Endothelial cell (in vitro differentiated cells): ENCODE data around the gene FOXA3. TPM values are rescaled to one million over a fixed set of nuclear protein-coding genes. Genes with fewer than 3 reads are reported as not detected.
A peak's percentile ranks its signal among the peaks of the same experiment; 100 is the strongest.

Source experiments
- DNase-seq: peaks from one replicate; pipeline ENCODE4 v3.0.0; 2021; ENCODE audit warnings: low spot score
- H3K27ac Mint-ChIP-seq: one replicate; pipeline ENCODE4 v1.8.0; 2021; ENCODE audit warnings: mixed read lengths, inconsistent platforms; ENCODE audit not compliant: unreplicated experiment
- H3K27me3 Mint-ChIP-seq: one replicate; pipeline ENCODE4 v1.8.0; 2021; ENCODE audit warnings: mild to moderate bottlenecking, moderate library complexity, mixed read lengths, inconsistent platforms; ENCODE audit not compliant: unreplicated experiment
- H3K36me3 Mint-ChIP-seq: one replicate; pipeline ENCODE4 v1.8.0; 2021; ENCODE audit warnings: mild to moderate bottlenecking, low read depth, mixed read lengths, inconsistent platforms; ENCODE audit not compliant: unreplicated experiment
- H3K4me1 Mint-ChIP-seq: one replicate; pipeline ENCODE4 v1.8.0; 2021; ENCODE audit warnings: mild to moderate bottlenecking, mixed read lengths, inconsistent platforms; ENCODE audit not compliant: unreplicated experiment
- H3K4me3 Mint-ChIP-seq: one replicate; pipeline ENCODE4 v1.8.0; 2021; ENCODE audit warnings: mild to moderate bottlenecking, mixed read lengths, inconsistent platforms; ENCODE audit not compliant: unreplicated experiment
- H3K9me3 Mint-ChIP-seq: one replicate; pipeline ENCODE4 v1.8.0; 2021; ENCODE audit warnings: mixed read lengths, inconsistent platforms; ENCODE audit not compliant: unreplicated experiment
- CTCF ChIP-seq: fragments of 200-600 bp; sonication (generic); IDR thresholded peaks from one replicate; pipeline ENCODE4 v1.5.0; 2021; ENCODE audit warnings: antibody characterized with exemption; ENCODE audit not compliant: unreplicated experiment
- total RNA-seq: library from RNA; stranded (reverse); fragmentation: NEBNext Ultra II Directional; extraction: Animal tissue kit (Norgen Biotek cat#: 25700); gene quantifications from one replicate; pipeline ENCODE4 v1.2.1, GENCODE V29; 2021; ENCODE audit not compliant: unreplicated experiment

The FOXA3 gene
- total RNA-seq, 1 donor from 2014 or later: 1.1 TPM

GRCh38 chr19:45862564-45863334 is 1.4 kb upstream of the FOXA3 start, which contains the start of gene SYMPK:
Gene SYMPK, minus strand, starts transcription at chr19:45863147. Its CDS starts 8,652 bp downstream, at chr19:45854495.
- H3K4me3 Mint-ChIP-seq: peak within 1 kb of the TSS; percentile 97
- H3K4me1 Mint-ChIP-seq: peaks cover 18% of the 10 kb centered on the region
- H3K27me3 Mint-ChIP-seq: peaks cover 14% of the 10 kb centered on the region
- peak within 1 kb of the TSS; percentile 89 for H3K27ac Mint-ChIP-seq
- DNase-seq: peak; percentile 99
- no peak for TF ChIP-seq CTCF
- no peaks in the 10 kb centered on the region for H3K9me3 Mint-ChIP-seq
- peaks cover 16% of the 10 kb centered on the region for H3K36me3 Mint-ChIP-seq

GRCh38 chr19:45863335-45863839 is 739 bp upstream of the FOXA3 start:
- H3K36me3 Mint-ChIP-seq: peaks cover 10% of the 10 kb centered on the region
- peak overlapping the region; percentile 89 for H3K27ac Mint-ChIP-seq
- H3K27me3 Mint-ChIP-seq: peaks cover 14% of the 10 kb centered on the region
- H3K9me3 Mint-ChIP-seq: no peaks in the 10 kb centered on the region
- H3K4me3 Mint-ChIP-seq: peak overlapping the region; percentile 97
- no peak for TF ChIP-seq CTCF
- no peak for DNase-seq
- H3K4me1 Mint-ChIP-seq: peaks cover 18% of the 10 kb centered on the region

- Mint-ChIP-seq H3K4me1 (peaks cover 18% of the 10 kb centered on the region), H3K27ac (no peak overlapping the region), H3K27me3 (peaks cover 14% of the 10 kb centered on the region), H3K9me3 (no peaks in the 10 kb centered on the region), H3K36me3 (peaks cover 6% of the 10 kb centered on the region), H3K4me3 (peak overlapping the region; percentile 90)
- no peak for TF ChIP-seq CTCF
- no peak for DNase-seq
Observed at GRCh38 chr19:45864629-45865082, 530 bp downstream of the FOXA3 start.

GRCh38 chr19:45865269-45865948 is 1.3 kb downstream of the FOXA3 start:
- Mint-ChIP-seq H3K27me3 (peaks cover 14% of the 10 kb centered on the region), H3K4me1 (peaks cover 18% of the 10 kb centered on the region), H3K36me3 (peaks cover 6% of the 10 kb centered on the region), H3K9me3 (no peaks in the 10 kb centered on the region), H3K4me3 (peak overlapping the region; percentile 47), H3K27ac (peak overlapping the region; percentile 72)
- no peak for TF ChIP-seq CTCF
- DNase-seq: no peak
